GM21529 (cell line): ENCODE results near the gene HDAC6.
"Not testable (repeated sequence)": the region's sequence is repeated elsewhere in the genome, so short reads cannot be mapped to it uniquely, and the experiment has no call there.

Experiments
- ATAC-seq: cut with Tn5 transposase; IDR thresholded peaks from one replicate; pipeline ENCODE4 v1.9.1; 2021; ENCODE audit not compliant: unreplicated experiment

Gene HDAC6

DNA sequence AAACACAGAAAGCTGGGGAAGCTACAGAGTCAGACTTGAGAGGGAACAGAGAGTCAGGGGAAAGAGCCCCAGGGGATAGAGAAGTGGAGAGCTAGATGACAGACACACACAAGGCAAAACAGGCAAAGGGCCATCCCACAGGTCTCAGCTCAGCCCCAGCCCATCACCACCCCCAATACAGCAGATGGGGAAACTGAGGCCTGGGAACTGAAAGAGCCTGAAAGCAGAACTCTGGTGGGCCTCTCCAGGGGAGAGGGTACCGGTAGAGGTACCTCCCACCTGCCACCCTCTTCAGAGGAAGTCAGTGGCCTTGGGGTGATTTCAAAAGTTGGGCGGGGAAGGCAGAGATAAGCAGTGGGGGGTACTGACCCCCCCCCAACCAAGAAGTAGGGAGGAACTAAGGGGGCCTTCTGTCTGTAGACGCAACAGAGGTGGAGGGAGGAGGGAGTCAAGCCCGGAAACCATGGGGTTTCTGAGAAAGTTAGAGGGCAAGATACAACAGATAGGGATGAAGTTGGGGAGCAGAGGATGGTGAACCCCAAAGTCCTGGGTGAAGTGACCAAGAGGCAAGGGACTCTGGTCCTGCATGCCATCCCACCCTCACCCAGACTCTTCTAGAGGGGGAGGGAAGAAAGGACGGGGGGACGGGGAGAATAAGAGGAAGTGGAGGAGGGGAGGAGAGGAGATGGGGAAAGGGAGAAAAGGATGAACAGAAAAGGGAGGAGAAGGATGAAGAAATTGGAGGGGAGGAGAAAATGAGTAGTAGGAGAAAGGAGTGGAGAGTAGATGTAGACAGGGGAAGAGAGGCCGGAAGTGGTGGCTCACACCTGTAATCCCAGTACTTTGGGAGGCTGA, 12.3 kb upstream of the HDAC6 start:
- no peak for ATAC-seq

DNA sequence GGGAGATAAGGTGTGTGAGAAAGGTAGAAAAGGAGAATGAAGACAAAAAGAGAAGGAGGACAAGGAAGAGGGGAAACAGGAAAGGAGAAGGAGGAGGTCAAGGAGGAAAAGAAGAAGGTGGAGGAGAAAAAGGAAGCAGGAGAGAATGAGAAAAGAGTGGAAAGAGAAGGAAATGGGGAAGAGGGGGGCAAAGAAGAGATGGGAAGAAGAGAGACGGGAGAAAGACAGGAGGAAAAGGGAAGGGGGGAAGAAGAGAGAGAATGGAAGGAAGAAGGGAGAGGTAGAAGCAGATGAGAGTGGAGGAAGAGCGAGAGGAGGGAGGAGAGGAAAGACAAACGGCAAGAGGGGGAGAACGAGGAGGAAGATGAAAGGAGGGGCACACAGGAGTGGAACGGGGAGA, 11.4 kb upstream of the HDAC6 start:
- ATAC-seq: no peak

DNA sequence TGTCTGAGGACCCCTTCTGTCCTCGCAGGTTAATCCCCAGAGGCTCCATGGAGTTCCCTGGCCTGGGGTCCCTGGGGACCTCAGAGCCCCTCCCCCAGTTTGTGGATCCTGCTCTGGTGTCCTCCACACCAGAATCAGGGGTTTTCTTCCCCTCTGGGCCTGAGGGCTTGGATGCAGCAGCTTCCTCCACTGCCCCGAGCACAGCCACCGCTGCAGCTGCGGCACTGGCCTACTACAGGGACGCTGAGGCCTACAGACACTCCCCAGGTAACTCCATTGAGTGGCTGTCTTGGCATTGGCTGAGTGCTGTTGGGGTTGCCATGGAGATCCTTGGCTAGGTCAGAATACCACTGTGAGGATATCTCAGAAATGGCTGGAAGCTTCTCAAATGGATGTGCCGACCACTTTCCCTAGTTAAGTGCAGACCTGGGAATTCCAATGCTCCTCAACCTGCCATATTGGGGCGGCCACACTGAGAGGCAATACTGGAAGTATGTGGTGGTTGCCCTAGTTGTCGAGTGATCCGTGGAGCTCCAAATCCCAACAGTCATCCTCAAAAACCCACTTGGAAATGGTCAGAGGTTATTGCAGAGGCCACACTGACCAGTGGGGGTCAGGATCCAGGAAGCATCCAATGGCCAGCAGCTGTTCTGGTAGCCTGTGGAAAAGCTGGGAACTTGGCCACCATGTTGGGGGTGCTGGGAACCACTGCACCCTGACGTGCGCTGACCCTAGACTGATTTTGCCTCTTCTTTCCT, 10.6 kb upstream of the HDAC6 start:
- ATAC-seq: no peak

DNA sequence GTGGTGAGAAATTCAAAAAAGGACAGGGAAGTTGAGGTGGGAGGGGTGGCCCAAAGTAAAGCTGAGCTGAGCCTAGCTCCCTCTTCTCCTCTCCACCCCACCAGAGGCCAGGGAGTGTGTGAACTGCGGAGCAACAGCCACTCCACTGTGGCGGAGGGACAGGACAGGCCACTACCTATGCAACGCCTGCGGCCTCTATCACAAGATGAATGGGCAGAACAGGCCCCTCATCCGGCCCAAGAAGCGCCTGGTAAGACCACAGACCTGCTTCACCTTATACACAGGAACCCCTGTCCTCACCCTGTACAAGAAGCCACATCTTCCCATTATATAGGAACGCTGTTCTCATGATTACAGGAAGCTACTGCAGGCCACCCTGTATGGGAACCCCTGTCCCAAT, 9.6 kb upstream of the HDAC6 start:
- no peak for ATAC-seq

- no peak for ATAC-seq
Observed at GRCh38 chrX:48793935-48794334, 7.9 kb upstream of the HDAC6 start.

DNA sequence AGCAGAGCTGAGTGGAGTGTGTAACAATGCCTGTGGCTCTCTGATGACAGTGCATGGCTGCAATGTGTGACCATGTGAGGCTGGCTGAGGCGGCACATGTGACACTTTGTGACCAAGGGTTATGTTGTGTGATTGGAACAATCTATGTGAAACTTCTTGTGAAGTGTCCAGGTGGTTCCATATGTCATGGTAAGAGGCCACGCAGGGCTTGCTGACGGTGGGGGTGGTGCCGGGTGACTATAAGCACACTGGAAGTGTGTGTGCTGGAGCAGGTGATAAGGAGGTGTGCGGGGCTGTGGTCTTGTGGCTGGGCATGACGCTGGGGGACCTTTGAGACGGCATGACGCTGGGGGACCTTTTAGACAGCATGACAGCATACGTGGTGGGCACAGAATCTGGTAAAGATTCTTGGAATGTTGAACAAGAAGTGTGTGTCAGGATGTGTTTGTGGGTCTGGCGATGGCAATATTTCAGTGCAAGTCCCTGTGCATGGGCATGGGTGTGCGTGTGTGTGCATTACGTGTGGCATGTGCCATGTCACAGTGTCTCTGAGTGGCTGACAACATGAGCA, 7.4 kb upstream of the HDAC6 start:
- ATAC-seq: no peak

DNA sequence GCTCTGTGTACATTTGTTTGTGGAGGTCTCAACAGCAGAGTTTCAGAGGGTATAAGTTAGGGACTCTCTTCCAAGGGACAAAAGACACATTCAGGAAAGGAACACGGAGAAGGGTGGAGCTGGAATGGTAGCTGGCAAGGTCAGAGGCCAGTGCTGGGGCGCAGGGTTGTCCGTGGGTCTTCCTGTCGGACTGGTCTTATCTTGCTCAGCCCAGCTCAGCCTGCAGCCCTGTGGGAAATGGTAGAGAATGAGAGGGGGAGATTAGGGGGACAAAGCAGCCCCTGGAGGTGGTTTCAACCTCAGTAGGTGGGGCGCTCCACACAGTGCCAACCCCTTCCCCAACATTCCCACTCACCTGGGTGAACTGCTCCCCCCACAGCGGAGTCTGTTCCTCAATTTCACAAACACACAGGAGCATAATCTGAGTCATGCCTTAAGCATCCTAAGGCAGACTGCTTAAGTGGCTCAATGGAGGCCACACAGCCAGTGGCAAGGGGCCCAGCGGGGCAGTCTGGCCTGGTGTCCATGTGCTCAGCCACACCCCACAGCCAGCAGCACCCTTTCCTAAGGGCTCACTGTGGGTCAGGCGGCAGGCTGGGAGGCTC, 6.9 kb upstream of the HDAC6 start:
- ATAC-seq: no peak

GRCh38 chrX:48798318-48798717, 3.5 kb upstream of the HDAC6 start:
- ATAC-seq: no peak

GRCh38 chrX:48800574-48801279, 1.1 kb upstream of the HDAC6 start:
- no peak for ATAC-seq

DNA sequence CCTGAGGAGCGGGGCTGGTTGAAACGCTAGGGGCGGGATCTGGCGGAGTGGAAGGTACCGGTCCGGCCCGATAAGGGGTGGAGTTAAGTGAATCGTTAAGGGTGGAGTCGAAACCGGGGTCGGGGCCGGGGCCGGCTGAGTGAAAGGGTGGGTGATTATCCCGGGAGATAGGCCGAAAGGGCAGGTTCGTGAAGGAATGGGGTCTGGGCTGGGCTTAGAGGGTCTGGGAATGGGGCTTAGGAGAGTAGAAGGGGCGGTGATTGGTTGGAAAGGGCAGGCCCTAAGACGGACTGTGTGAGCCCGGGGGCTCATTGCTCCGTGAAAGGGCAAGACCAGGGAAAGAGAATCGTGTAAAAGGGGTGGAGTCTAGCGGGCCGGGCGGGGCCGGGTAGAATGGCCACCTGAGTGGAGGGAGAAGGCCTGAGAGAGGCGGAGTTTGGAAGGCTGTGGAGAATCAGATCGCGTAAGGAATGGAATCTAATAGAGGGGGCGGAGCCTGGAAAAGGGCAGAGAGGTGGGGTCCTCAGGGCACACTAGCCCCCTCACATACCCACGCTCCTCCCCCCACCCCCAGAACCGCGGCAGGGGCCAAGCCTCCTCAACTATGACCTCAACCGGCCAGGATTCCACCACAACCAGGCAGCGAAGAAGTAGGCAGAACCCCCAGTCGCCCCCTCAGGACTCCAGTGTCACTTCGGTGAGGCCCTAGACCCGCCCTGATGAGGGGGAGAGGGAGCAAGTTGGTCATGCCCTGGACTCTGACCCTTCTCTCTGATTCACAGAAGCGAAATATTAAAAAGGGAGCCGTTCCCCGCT, 430 bp downstream of the HDAC6 start:
- ATAC-seq: peak; percentile 44

- no peak for ATAC-seq
Observed at GRCh38 chrX:48802905-48803200, 986 bp downstream of the HDAC6 start.

DNA sequence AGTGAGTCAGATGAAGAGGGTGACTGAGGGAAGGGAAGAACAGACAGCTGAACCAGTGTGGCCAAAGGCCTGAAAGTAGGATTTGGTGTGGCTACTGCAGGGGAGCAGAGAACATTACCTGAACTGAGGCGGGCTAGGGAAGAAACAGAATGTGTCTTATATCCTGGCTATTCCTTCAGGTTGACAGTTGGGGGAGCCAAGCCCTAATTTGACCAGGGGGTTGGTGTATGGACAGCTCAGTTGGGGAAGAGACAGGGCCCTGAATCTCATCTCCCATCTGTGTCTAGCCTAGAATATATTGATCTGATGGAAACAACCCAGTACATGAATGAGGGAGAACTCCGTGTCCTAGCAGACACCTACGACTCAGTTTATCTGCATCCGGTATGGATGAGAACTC, 4.2 kb downstream of the HDAC6 start:
- ATAC-seq: no peak

GRCh38 chrX:48813644-48814043, 11.8 kb downstream of the HDAC6 start:
- ATAC-seq: no peak

DNA sequence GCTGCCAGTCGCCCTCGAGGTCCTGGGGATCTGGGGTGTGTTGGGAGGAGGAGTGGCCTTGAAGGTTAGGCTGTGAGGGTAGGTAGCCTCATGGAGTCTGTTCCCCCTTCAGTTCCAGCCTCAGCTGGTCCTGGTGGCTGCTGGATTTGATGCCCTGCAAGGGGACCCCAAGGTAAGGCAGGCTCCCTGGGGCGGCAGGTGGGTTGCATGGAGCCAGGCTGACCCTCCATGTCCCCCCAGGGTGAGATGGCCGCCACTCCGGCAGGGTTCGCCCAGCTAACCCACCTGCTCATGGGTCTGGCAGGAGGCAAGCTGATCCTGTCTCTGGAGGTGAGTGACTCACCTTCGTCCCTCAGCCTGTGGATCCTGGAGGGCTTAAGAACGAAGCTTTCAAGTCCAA, 12.9 kb downstream of the HDAC6 start:
- ATAC-seq: no peak

DNA sequence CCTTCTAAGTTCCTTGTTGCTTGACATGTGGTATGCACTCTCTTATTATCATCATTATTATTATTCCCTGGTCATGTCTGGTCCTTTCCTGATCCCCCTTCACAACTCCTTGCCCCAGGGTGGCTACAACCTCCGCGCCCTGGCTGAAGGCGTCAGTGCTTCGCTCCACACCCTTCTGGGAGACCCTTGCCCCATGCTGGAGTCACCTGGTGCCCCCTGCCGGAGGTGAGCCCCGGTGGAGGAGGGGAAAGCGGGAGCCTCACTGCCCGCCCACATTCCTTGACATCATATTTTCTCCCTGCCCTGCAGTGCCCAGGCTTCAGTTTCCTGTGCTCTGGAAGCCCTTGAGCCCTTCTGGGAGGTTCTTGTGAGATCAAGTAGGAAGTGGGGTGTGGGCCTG, 13.4 kb downstream of the HDAC6 start:
- ATAC-seq: no peak

- no peak for ATAC-seq
Observed at GRCh38 chrX:48816014-48816810, 14.3 kb downstream of the HDAC6 start.

DNA sequence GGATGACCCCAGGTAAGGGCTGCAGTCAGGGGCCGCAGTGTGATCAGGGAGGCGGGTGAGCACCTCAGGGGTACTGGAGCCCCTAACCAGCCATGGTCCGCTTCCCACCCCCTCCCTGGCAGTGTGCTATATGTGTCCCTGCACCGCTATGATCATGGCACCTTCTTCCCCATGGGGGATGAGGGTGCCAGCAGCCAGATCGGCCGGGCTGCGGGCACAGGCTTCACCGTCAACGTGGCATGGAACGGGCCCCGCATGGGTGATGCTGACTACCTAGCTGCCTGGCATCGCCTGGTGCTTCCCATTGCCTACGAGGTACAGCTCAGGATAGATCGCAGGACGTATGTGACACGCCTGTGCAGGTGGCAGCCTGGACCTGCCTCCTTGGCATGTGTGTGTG, 16.2 kb downstream of the HDAC6 start:
- ATAC-seq: no peak

DNA sequence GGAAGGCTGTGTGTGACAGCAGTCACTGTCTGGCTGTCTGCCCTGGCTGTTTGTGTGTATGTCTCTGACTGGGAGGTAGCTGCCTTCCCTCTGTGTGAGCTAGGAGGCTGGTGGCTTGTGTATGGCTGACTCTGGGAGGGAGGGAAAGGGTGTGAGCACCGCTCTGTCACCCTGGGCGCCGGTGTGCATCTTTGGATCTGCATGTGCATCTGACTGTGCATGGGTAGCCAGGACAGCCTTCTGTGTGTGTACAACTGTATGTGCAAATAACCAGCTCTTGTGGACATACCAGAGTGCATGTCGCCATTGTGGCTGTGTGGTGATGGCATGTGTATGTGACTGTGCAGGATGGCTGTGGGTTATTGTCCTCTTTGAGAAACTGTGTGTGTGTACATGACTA, 17.0 kb downstream of the HDAC6 start:
- no peak for ATAC-seq

DNA sequence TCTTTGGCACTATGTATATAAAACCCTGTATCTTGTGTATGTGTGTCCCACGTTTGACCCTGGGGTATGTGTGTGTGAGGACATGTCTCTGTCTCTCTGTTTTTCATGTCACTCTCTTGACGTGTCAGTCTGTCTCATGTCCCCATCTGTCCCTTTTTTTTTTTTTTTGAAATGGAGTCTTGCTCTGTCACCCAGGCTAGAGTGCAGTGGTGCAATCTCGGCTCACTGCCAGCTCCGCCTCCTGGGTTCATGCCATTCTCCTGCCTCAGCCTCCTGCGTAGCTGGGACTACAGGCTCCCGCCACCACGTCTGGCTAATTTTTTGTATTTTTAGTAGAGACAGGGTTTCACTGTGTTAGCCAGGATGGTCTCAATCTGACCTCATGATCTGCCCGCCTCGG, 17.5 kb downstream of the HDAC6 start:
- ATAC-seq: not testable (repeated sequence)

- no peak for ATAC-seq
Observed at GRCh38 chrX:48823053-48823452, 21.2 kb downstream of the HDAC6 start.
